Measurements from ENCODE around the gene MIGA2.
A peak's percentile ranks its signal among the peaks of the same experiment; 100 is the strongest.

The MIGA2 gene

DNA sequence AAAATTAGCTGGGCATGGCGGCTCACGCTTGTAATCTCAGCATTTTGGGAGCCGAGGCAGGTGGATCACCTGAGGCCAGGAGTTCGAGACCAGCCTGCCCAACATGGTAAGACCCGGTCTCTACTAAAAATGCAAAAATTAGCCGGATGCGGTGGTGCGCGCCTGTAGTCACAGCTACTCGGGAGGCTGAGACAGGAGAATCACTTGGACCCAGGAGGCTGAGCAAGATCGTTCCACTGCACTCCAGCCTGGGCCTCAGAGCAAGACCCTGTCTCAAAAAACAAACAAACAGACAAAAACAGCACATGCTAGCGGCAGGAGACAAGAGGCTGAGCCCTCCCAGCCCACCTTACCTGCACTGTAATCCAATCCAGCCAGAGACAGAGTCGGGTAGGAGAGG lies 43.4 kb downstream of the MIGA2 start:
- CTCF ChIA-PET: interaction anchor here (0.6 to 0.7 kb wide), 3 partner anchors 9 to 66 kb away, joined by 3 read pairs; no protein-coding TSS in a partner anchor
- TF ChIP-seq, protein P1, sequence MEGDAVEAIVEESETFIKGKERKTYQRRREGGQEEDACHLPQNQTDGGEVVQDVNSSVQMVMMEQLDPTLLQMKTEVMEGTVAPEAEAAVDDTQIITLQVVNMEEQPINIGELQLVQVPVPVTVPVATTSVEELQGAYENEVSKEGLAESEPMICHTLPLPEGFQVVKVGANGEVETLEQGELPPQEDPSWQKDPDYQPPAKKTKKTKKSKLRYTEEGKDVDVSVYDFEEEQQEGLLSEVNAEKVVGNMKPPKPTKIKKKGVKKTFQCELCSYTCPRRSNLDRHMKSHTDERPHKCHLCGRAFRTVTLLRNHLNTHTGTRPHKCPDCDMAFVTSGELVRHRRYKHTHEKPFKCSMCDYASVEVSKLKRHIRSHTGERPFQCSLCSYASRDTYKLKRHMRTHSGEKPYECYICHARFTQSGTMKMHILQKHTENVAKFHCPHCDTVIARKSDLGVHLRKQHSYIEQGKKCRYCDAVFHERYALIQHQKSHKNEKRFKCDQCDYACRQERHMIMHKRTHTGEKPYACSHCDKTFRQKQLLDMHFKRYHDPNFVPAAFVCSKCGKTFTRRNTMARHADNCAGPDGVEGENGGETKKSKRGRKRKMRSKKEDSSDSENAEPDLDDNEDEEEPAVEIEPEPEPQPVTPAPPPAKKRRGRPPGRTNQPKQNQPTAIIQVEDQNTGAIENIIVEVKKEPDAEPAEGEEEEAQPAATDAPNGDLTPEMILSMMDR (conservative IDR thresholded peaks at IDR 0.05; ENCODE audit: low read depth): no peak
- H3K27ac ChIP-seq: peak overlapping the region; percentile 78
- DNase-seq (ENCODE audit: low spot score): no peak
- POLR2A ChIA-PET (ENCODE audit: low non-redundant PET): no interaction called here

DNA sequence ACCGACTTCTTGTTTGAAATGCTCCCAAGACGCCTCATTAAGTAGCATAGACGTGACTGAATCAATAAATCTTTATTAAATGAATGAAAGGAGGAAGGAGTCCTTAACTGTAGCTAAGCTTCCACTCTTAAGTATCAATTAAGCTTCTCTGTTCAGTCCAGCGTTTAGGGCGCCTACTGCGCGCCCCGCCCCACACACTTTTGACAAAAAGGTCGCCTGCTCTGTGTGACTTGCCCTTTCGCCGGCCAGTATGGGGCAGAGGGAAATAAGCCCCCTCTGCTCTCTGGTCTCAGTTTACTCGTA lies 43.8 kb downstream of the MIGA2 start:
- H3K27ac ChIP-seq: peak overlapping the region; percentile 78

DNA sequence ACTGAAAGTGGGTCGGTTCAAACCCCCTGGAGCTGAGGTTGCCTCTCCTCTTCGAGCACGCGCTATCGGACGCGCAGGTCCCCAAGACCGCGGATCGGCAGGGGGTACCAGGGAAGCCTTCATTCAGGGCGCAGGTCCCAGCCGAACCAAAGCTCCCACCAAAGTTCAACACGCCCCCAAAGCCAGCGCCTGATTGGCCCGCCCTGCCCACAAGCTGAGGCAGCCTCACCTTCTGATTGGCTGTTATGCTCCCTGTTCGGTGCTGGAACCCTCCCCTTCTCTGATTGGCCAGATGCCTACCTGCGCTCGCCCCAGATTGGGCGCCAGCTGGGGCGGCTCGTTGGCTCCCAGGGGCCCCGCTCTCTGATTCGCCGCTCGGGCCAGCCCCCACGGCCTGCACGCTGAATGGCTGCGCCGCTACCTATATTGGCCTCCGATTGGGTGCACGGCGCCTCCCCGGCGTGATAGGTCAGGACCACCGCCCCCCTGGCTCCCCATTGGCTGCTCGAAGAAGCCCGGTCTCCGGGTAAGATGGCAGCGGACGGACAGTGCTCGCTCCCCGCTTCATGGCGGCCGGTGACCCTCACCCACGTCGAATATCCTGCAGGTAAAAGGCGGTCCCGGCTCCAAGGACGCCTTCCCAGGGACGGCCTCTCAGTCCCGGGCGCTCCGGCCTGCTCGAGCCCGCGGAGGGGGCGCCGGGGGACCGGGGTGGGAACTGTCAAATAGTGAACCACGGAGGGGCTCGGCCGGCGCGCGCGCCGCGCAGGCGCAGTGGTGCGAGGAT lies 44.4 kb downstream of the MIGA2 start, which contains the start of gene DOLPP1:
DOLPP1 (plus strand) TSS at position 511 of the 787 bp plus-strand sequence; CDS start at position 532, 21 bp downstream.
- peak; percentile 100 for DNase-seq (ENCODE audit: low spot score)
- TF ChIP-seq, protein P1 (conservative IDR thresholded peaks at IDR 0.05; ENCODE audit: low read depth): no peak
- H3K27ac ChIP-seq: peak within 1 kb of the TSS; percentile 78
- ChIA-PET CTCF (interaction anchor here (0.7 to 0.9 kb wide), 3 partner anchors 65 to 544 kb away, joined by 3 read pairs; no protein-coding TSS in a partner anchor), POLR2A (ENCODE audit: low non-redundant PET) (interaction anchor here (0.6 to 1.6 kb wide), 6 partner anchors 11 to 22 kb away, joined by 3 to 7 read pairs (median 3); no protein-coding TSS in a partner anchor)

More for the DNA sequence above, 43.8 kb downstream of the MIGA2 start:
- POLR2A ChIA-PET (ENCODE audit: low non-redundant PET): interaction anchor here (0.6 to 1.6 kb wide), 4 partner anchors 12 to 23 kb away, joined by 3 to 7 read pairs (median 4); no protein-coding TSS in a partner anchor
- TF ChIP-seq, protein P1 (conservative IDR thresholded peaks at IDR 0.05; ENCODE audit: low read depth): no peak
- no peak for DNase-seq (ENCODE audit: low spot score)
- CTCF ChIA-PET: interaction anchor here (0.6 to 0.9 kb wide), 4 partner anchors 8 to 544 kb away, joined by 3 read pairs; no protein-coding TSS in a partner anchor

DNA sequence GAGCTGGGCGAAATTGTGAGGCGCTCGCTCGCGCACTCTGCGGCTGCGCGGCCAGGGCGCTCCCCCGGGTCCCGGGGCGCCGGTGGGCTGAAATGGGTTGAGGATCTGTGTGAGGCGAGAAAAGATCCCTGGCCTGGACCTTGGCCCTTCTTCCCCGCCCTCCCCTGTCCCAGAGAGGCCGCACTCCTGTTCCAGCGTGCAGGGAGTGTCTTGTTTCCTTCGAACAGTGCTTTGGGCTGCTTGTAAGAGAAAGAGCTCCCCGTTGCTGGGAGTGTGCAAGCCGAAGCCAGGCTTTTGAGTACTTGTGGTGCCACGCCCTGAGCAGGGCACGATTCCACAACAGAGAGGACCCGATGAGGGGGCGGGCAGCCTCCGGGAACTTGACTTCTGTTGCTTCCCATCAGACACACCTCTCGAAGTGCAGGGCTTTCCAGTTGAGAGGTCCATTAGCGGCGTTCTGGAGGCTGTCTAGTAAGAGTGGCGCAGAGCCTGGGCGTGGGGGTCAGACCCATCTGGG lies 45.0 kb downstream of the MIGA2 start:
- CTCF ChIA-PET: interaction anchor here (0.7 kb wide), 1 partner anchor 496 kb away, joined by 3 read pairs; no protein-coding TSS in a partner anchor
- peak overlapping the region; percentile 78 for H3K27ac ChIP-seq
- POLR2A ChIA-PET (ENCODE audit: low non-redundant PET): interaction anchor here (0.9 to 1.6 kb wide), 3 partner anchors 11 to 22 kb away, joined by 3 to 7 read pairs (median 3); no protein-coding TSS in a partner anchor
- DNase-seq (ENCODE audit: low spot score): no peak
- TF ChIP-seq, protein P1 (conservative IDR thresholded peaks at IDR 0.05; ENCODE audit: low read depth): no peak

DNA sequence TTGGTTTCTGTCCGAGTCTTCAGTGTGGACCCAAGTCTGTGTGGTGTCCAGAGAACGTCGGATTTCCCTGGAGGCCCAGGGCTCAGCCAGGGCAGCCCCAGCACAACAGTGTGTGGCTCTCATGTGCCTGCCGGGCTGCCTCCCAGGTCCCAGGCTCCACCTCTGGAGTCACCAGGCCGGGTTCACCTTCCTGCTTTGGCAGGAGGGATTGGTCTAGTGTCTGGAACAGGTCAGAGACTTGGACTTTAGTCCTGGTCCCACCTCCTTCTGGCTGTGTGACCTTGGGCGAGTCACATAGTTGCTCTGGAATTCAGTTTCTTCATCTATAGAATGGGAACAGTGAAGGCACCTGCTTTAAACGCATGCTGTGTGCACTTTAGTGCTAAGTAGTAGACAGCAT lies 47.7 kb downstream of the MIGA2 start:
- ChIA-PET CTCF (interaction anchor here (0.6 to 1.1 kb wide), 2 partner anchors 43 to 48 kb away, joined by 3 read pairs; no protein-coding TSS in a partner anchor), POLR2A (ENCODE audit: low non-redundant PET) (no interaction called here)
- no peak overlapping the region for H3K27ac ChIP-seq
- TF ChIP-seq, protein P1 (conservative IDR thresholded peaks at IDR 0.05; ENCODE audit: low read depth): no peak
- no peak for DNase-seq (ENCODE audit: low spot score)

DNA sequence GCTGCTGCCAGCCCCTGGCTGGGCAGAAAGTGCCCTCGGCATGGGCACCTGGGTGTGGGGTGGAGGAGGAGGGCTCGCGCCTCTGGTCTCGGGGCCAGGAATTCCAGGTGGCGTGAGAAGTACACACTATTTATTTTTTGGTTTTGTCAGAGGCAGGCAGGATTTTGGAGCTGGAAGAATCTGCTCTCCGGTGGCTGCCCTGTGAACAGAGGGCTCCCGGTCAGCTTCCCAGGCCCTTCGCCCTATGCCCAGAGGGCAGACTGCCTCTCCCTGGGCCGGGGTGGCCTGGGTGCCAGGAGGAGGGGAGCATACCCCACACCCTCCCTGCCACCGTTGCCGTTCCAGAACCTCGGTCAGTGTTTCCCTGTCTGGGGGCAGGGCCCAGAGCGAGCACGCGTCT lies 52.8 kb downstream of the MIGA2 start:
- TF ChIP-seq, protein P1 (conservative IDR thresholded peaks at IDR 0.05; ENCODE audit: low read depth): no peak
- POLR2A ChIA-PET (ENCODE audit: low non-redundant PET): interaction anchor here (0.5 kb wide), 1 partner anchor 41 kb away, joined by 8 read pairs; no protein-coding TSS in a partner anchor
- DNase-seq (ENCODE audit: low spot score): no peak
- CTCF ChIA-PET: interaction anchor here (0.5 to 1.2 kb wide), 4 partner anchors 9 to 43 kb away, joined by 3 read pairs; no protein-coding TSS in a partner anchor
- H3K27ac ChIP-seq: peak overlapping the region; percentile 18

All from RWPE1 (cell line).